GM21526 (cell line): ENCODE data around the gene CARMIL1.

Source experiments
- ATAC-seq: cut with Tn5 transposase; IDR thresholded peaks from one replicate; pipeline ENCODE4 v1.9.1; 2021; ENCODE audit warnings: moderate library complexity; ENCODE audit not compliant: unreplicated experiment, low FRiP score

Gene CARMIL1

DNA sequence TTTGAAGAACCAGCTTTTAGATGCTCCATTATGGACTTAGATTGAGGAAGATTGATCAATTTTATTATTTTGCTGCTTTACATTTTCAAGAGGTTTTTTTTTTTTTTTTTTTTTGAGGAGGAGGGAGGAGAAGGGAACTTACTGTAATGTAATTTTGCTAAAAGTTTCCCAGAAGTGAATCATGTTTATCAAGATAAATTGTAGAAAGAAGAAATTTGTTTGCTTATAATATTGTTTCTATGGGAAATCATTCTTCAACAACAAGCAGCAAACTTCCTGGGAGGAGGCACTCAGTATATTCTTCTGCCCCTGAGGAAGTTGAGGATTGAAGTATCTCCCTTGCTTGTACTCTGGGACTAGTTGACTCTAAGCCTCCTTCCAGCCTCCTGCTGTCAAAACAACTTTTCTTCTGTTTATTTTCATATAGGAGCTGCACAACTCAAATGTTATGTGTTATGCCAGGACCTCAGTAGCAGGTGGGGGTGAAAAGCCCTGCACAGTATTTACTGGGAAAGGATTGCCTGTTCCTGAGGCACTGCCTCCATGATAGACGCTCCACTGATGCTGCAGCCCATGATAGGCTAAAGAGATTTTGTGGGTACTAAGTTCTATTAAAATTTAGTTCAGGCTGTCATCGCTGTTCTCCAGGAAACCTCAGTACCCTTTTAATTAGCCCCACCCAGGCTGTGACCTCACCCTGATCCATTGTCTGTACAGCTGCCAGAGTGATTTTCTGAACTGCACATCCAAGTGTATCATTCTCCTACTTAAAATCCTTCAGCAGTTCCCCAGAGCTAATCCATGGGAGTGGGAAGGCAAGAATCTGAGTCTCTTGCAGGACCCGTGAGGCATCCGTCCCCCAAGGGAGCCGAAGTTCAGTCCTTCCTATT lies 51.9 kb downstream of the CARMIL1 start:
- ATAC-seq, result no peak

DNA sequence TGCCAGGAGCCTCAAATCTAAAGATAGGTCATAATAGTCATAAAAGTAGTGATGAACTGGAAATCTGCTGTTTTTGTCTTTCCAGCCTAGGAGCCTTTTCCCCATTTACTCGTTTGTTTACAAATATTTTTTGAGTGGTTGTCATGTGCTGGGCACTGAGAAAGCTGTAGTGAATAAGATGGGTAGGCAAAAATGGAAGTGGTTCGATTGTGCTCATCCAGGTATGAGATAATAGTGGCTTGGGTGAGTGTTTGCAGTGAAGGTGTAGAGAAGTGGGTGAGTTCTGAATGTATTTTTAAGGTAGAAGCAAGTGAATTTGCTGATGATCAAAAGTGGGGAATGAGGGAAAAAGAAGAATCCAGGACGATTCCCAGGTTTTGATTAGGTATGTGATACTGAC lies 53.0 kb downstream of the CARMIL1 start:
- no peak for ATAC-seq

DNA sequence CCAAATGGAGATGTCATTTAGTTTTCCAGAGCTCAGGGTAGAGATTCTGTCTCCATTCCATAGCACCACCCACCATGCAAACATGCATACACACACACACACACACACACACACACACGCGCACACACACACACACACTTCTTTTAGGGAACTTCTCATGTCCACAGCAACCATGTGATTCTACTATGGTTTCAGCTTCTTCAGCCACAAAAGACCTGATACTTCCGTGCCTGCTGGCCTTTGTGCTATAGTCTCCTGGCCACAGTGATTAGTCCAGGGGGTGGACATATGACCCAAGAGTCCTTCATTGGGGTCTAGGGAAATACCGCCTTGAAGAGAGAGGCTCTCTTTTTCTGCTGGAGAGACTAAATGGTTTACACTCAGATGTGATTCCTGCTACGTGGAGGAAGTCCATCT lies 53.5 kb downstream of the CARMIL1 start:
- ATAC-seq, result no peak

DNA sequence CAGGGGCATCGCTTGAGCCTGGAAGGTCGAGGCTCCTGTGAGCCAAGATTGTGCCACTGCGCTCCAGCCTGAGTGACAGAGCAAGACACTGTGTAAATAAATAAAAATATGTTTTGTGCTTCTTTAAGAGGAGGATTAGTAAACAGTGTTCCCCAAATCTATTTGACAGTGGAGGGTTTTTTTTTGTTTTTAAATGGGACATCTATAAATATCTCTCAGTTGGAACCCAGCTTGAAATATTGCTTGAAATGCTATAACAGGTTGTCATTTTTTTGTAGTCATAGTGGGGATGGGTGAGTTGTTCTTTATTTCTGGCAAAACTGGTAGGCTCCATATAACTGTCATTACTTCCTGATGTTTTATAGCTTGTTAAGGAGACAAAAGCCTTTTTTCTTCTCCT lies 54.3 kb downstream of the CARMIL1 start:
- no peak for ATAC-seq

DNA sequence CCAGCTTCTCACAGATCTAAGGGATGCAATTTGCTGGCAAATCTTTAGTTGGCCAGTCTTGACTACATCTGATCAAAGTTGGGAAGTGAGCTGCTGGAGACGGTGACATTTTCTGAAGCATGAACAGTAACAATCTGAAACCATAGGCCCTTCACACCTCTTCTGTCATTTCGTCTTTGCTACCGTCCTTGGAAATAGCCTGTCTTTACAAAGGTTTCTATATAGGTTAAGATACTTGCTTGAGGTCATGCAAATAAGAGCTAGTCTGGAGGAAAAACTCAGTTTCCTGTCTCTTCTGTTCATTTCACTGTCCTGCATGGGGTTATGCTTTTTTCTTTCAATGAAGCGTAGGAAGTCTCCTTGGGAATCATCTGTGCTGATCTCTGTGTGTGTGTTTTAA lies 55.6 kb downstream of the CARMIL1 start:
- ATAC-seq, result no peak

DNA sequence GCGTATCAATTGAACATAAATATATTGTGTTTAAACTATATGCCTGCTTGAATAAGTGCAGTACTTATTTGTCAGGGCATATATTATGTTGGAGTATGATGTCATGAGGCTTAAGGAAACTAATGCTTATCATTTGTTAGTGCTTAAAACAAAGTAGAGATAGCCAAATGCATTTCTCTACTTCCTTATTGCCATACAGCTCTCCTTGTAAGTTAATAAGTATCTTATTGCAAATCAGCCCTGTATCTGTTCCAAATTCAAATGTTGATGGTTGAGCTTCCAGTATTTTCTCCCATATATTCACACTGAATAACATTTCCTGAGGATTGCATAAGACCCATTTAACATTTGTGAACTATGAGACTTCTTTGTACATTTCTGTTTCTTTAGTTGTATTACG lies 57.8 kb downstream of the CARMIL1 start:
- ATAC-seq, result no peak

DNA sequence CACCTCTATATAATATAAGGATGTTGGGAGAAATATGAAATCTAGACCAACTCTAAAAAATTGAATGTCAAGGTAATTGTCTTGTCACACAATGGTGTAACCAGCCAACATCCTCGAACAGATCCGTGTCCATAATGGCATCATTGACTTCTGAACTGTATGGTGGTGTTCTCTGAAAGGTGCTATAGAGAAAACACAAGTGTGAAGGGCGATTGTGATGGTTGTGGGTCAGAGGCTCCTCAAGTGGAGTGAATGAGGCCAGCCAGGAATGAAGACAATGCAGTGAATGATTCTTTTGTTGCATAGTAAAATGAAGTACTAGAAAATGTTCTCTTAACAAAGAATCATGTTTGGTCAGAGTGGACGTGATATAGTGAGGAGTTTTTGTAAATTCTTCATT lies 58.3 kb downstream of the CARMIL1 start:
- no peak for ATAC-seq

DNA sequence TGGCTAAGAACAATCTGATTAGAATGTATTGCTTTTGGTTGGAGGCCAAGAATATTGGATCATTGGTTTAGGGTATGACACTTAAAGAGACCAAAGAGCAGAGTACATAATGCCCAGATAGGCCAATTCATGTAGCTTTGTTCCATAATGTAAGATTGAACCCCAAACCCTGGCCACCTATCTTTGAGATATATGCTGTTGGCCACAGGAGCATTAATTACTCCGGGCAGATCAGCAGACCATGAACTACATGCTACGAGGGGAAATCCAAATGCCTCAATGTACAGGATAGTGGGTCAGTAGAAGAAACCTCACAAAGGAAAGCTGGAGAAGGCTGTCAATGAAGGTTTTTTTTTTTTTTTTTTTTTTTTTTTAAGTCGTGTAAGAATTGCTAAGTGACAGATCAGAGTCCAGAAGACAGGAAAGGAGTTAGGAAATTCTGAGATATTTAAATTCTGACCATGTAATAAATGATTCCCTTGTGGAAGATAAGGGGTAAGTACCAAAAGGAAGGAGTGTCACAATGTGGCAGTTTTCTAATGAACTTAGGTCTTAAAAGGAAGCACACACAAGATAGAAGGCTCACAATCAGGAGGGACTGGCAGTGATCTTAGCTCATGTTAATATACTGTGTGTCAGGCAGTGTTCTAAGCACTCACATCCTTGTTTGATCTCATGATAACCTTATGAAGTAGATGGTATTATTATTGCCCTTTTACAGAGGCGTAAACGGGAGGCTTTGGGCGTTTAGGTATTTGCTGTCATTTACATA lies 61.4 kb downstream of the CARMIL1 start:
- ATAC-seq, result no peak

DNA sequence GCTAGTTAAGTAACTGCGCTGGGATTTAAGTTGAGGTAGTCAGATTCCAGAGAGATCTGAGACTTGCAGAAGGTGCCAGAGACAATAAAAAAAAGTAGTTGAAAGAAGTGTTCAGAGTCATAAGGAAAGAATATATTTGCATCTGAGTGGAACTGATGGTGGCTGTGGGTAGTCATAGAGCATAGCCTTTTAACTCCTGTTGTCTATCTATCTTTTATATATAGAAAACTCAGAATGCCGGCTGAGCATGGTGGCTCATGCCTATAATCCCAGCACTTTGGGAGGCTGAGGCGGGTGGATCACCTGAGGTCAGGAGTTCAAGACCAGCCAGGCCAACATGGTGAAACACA lies 62.0 kb downstream of the CARMIL1 start:
- ATAC-seq, result no peak

DNA sequence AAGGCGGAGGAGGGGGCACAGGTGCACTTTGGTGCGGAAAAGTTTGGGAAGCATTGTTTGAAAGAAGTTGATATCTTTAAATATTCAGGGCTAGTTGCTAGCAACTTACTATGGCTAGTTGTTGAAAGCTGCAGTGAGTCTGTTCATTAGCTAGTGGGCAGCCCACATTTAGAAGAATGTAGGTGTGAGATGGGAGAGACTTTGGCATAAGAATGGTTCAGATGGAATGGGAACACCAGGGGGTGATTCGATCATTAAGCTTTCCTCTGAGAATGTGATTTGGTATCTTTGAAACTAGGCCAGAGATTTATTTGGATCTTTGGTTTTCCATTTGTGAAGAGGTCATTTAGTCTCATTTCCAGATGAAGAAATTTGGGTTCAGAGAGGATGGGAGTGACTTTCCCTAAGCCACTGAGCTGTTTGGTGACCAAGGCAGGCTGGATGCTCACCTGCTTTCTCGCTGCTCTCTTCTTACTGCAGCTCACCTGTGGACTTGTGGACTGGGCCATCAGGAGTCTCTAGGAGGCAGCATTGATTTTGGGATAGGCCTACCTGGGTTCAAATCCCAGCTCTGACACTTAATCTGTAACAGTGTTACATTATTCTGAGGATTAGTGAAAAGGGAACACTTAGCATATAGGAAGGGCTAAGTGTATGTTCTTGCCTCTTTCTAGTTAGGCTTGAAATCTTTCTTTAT lies 62.9 kb downstream of the CARMIL1 start:
- no peak for ATAC-seq

DNA sequence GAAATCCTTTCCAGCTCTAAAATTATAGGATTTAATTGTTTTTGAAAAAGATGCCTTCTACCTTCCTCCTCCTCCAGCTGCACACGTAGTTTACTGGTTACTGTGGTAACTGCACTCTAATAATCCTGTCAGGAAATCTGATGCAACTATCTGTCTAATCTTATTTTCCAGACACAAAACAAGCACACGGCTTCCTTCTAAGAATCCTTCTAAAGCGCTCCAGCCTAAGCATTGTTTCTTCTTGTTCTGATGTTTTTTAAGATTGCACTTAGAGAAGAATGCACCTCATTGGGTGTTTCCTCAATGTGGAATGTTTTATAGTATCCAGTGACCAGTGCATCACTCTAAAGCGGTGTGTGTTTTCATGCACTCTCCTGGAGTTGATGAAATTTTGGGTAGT lies 63.6 kb downstream of the CARMIL1 start:
- ATAC-seq, result no peak

DNA sequence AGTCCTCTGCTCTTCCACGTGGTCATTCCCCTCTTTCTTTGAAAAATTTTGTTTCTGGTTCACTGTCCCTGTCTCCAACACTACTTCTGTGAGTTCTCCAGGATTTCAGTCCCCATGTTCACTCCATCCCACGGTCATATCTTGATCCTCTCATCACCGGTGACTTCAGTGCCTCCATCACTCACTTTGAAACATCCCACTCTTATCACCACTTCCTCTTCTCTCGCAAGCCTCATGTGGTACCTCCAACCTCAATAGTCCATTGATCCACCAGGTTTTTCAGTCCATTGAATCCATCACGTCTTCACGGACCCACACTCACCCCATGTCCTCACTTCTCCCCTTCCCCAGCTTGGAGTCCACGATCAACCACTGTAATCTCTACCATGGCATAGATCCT lies 64.8 kb downstream of the CARMIL1 start:
- ATAC-seq, result no peak

DNA sequence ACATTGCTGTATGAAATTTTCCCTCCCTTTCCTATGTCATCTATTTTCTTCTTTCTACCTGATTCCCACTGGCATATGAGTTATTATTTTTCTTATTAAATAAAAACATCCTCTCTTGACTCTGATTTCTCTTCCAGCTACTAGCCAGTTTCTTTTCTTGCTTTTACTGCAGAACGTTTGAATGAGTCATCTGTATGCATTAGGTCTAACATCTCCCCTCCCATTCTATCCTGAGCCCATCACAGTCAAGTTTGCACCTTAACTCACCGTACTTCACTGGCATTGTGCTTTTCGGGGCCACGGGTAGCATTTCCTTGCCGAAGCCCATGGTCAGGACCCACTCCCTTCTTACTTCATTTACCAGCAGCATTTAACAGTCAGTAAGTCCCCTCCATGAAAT lies 65.7 kb downstream of the CARMIL1 start:
- ATAC-seq, result no peak

DNA sequence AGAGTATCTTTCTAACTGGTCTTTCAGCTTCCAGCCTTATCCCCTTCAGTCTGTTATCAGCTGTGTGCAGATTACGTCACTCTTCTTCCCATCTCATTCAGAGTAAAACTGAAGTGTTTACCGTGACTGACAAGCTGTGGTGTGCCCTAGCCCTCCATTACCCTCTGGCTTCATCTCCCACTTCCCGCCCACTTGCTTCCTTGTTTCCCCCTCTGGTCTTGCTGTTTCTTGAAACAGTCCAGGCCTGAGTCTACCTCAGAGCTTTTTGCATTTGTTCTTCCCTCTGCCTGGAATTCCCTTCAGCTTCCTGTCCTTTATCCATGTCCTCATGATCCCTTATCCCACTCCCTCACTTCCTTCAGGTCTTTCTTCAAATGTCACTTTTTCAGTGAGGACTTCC lies 66.9 kb downstream of the CARMIL1 start:
- no peak for ATAC-seq

DNA sequence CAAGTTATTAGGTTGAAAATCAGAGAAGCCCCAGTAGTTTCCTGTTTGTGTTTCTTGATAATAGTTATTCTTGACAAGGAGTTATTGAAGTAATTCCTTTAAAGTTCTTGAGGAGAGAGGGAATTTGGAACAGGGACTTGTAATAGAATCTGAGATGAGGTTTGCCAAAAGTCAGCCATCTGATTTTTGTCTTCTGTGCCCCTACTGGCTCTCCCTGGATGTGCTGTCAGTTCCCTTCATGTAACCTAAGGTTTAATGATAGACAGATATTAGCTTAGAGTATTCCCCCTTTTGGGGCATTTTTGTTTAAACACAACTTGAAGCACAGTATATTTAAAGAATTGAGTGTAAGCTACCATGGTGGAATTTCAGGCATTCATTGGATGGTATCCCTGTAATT lies 71.4 kb downstream of the CARMIL1 start:
- no peak for ATAC-seq

DNA sequence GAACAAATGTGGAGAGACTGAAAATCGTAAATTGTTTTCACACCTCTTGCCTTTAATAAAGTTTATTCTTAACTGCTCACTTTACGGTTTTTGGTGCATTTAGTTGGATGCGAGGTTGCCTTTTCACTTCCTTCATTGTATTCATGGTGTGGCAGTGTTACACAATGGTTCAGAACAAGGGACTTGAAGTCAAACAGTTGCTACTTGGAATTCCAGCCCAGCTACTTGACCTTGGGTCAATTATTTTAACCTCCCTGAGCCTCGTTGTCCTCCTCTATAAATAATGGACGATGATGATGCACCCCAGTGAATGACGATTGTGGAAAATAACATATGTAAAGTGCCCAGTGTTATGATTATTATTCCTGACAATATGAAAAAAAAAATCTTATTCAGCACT lies 72.3 kb downstream of the CARMIL1 start:
- ATAC-seq, result no peak

DNA sequence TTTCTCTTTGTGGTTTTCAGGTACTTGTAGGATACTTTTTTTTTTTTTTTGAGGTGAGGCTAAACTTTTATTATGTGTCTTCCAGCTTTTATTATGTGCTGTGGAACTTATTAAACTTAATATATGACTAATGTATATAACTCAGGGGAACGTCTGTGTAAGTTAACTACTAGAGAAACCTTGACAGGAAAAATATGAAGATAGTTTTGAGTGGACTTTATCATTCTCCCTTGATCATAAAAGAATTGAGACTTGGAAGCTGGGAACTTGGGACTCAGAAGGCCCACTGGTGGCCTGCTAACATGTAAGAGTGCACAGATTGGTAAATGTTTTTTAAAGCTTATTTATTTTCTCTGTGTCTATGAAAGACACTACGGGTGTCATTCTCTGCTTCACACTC lies 73.1 kb downstream of the CARMIL1 start:
- no peak for ATAC-seq

DNA sequence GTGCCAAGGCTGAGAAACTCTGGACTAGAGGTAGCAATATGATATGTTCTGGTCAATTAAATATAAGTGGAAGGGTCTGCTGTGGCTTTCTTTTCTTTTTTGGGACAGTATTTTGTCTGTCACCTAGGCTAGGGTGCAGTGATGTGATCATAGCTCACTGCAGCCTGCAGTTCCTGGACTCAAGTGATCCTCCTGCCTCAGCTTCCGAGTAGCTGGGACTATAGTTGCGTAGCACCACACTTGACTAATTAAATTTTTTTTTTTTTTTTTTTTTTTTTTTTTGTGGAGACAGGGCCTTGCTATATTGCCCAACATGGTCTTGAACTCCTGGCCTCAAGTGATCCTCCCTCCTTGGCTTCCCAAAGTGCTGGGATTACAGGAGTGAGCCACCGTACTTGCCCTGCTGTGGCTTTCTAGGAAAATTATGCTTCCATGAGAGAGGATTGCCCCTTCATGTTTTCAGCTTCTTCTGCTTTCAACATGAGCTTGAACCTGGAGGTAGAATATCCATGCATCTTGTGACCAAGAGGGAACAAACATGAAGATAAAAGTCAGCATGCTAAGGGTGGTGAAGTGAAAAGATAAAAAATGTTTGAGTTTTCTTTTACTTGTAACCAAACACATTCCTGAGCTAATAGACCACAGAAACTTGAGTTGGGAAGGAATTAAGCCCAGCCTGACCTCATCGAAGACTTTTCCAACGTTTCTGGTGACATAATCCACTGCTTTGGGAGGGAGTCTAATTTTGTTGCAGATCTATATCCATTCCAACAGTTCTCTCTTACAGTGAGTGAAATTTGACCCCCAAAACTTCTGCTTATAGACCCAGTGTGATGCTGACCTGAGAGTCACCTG lies 75.1 kb downstream of the CARMIL1 start:
- ATAC-seq, result no peak

DNA sequence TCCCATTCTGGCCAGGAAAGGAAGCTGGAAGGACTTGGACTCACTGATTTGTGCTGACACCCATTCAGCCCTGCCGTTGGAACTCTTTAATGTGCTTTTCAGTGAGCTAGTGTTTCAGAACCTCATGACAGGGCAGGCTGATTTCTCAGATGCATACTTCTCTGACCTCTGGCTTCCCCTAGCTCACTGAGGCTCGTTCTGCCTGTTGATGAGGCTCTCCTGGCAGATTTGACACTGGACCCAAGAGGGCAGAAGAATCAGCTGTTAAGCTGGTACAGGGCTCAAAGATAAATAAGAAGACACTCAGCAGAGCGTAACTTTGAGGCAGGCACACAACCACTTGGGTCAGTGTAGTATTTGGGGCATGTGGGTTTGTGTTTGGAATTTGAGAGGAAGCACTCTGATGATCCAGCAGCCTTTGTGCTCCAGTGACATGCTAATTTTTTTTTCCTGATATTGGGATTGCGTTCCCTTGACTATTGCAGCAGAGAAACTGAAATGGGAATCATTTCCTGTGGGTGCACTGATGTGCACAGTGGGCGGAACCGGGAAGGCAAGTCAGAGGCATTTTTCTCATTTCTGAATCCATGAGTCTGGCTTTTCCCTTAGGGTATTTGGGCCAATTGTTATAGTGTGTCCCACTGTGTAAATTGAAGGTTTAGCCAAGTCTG lies 80.2 kb downstream of the CARMIL1 start:
- no peak for ATAC-seq

DNA sequence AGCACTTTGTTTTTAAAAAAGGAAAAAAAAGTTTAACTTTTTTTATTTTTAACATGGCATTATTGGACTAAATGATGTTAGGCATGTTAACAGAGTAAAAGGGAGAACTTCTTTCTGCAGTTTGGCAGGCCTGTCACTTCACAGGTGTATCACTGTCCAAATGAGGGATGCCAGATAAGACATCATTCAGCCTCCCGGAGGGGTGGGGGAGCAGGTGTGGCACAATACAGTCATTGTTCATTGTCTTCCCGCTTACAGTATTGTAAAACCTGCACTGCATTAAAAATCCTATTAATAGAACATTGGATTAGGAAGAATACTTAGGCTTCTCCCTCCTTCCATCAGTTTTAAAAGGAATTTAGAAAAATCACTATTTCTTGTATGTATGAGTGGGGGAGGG lies 80.7 kb downstream of the CARMIL1 start:
- no peak for ATAC-seq
